Kidney epithelial cell (primary cell): Measurements from ENCODE around the gene EIF3K. TPM values are rescaled to one million over a fixed set of nuclear protein-coding genes. Genes with fewer than 3 reads are reported as not detected.

ENCODE experiments used
- DNase-seq: peaks from one replicate; pipeline ENCODE4 v3.0.0-alpha.2; 2010; ENCODE audit warnings: low read depth
- H3K27me3 ChIP-seq: 2 replicates; pipeline ENCODE4 v1.6.0; 2011; ENCODE audit warnings: low read length; ENCODE audit not compliant: control insufficient read depth, insufficient read depth
- H3K36me3 ChIP-seq: 2 replicates; pipeline ENCODE4 v1.5.1; 2011; ENCODE audit warnings: low read length; ENCODE audit not compliant: control insufficient read depth, insufficient read depth
- H3K4me3 ChIP-seq: 2 replicates; pipeline ENCODE4 v1.5.1; 2011; ENCODE audit warnings: low read depth, mild to moderate bottlenecking, control low read depth, low read length
- total RNA-seq: library from RNA; depleted of rRNA; stranded (reverse); fragments of >200 nt; gene quantifications from 2 replicates; pipeline ENCODE4 v1.2.3, GENCODE V29; 2015
- TF ChIP-seq, protein P1 (sequence below): IDR thresholded peaks from 2 replicates; pipeline ENCODE4 v1.5.1; 2011; ENCODE audit warnings: mild to moderate bottlenecking, moderate library complexity, low read length, control low read depth, inconsistent platforms; ENCODE audit not compliant: insufficient read depth, poor library complexity, severe bottlenecking

The EIF3K gene
- total RNA-seq, 1 donor from 2014 or later: 653 TPM

DNA sequence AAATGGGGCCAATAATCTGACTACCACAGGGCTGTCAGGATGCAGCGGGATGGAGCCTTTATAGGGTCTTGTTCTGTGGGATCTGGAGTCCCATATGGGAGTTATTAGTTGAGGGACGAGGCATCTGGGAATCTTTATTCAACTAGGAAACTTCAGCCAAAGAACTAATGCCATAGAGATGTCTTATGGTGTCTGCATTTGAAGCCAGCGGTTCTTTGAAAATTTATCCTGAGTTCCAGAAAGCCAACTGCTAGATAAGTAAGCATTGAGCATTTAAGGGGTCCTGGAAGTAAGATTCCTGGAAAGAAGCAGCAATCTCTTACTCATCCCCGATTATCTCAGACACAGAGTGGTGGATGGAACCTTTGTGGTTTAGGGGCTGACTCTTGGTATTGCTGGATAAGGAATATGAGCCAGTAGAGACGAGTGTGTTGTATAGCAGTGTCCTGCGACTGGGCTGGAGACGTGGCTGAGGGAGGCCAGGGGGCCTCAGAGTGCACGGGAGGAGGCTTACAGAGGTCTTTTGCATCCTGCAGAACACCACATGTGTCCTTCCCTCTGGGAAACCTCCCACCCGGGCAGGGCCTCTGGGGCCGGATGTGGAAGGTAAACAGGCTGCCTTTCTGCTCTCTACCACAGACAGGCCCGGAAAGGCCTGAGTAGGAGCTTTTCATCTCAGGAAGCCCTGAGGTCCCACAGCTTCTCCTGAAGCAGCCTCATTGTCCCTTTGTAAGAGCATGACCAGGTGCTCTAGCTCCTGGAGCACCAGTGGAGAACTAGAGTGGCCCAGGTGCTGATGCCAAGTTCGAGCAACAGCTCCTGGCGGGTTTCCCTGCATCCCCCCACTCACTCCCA lies 57.3 kb downstream of the EIF3K start:
- no peak for DNase-seq
- no peak overlapping the region for H3K4me3 ChIP-seq
- TF ChIP-seq, protein P1, sequence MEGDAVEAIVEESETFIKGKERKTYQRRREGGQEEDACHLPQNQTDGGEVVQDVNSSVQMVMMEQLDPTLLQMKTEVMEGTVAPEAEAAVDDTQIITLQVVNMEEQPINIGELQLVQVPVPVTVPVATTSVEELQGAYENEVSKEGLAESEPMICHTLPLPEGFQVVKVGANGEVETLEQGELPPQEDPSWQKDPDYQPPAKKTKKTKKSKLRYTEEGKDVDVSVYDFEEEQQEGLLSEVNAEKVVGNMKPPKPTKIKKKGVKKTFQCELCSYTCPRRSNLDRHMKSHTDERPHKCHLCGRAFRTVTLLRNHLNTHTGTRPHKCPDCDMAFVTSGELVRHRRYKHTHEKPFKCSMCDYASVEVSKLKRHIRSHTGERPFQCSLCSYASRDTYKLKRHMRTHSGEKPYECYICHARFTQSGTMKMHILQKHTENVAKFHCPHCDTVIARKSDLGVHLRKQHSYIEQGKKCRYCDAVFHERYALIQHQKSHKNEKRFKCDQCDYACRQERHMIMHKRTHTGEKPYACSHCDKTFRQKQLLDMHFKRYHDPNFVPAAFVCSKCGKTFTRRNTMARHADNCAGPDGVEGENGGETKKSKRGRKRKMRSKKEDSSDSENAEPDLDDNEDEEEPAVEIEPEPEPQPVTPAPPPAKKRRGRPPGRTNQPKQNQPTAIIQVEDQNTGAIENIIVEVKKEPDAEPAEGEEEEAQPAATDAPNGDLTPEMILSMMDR: no peak
- no peaks in the 10 kb centered on the region for H3K27me3 ChIP-seq
- no peaks in the 10 kb centered on the region for H3K36me3 ChIP-seq

- DNase-seq: no peak
- H3K36me3 ChIP-seq: no peaks in the 10 kb centered on the region
- H3K27me3 ChIP-seq: no peaks in the 10 kb centered on the region
- H3K4me3 ChIP-seq: no peak overlapping the region
- TF ChIP-seq, protein P1: no peak
These were observed 58.1 kb downstream of the EIF3K start for GRCh38 chr19:38676878-38677646.

GRCh38 chr19:38678217-38678890 lies 59.4 kb downstream of the EIF3K start:
- H3K36me3 ChIP-seq: no peaks in the 10 kb centered on the region
- DNase-seq: no peak
- no peaks in the 10 kb centered on the region for H3K27me3 ChIP-seq
- TF ChIP-seq, protein P1: no peak
- no peak overlapping the region for H3K4me3 ChIP-seq

GRCh38 chr19:38678891-38679494 lies 60.0 kb downstream of the EIF3K start:
- H3K36me3 ChIP-seq: no peaks in the 10 kb centered on the region
- TF ChIP-seq, protein P1: no peak
- no peak overlapping the region for H3K4me3 ChIP-seq
- H3K27me3 ChIP-seq: no peaks in the 10 kb centered on the region
- no peak for DNase-seq

- Histone ChIP-seq H3K36me3 (no peaks in the 10 kb centered on the region), H3K4me3 (no peak overlapping the region), H3K27me3 (no peaks in the 10 kb centered on the region)
- DNase-seq: no peak
- TF ChIP-seq, protein P1: no peak
These were observed 60.9 kb downstream of the EIF3K start for GRCh38 chr19:38679839-38680238.
